ENCODE measurements around the gene TM2D3. TPM values are rescaled to one million over a fixed set of nuclear protein-coding genes. Genes with fewer than 3 reads are reported as not detected.

Gene TM2D3
- total RNA-seq, 1 experiment from 2014 or later: 34.7 TPM

- Histone ChIP-seq H3K4me3 (ENCODE audit: low read depth, low read length) (no peak overlapping the region), H3K4me1 (no peaks in the 10 kb centered on the region), H3K36me3 (ENCODE audit: control insufficient read depth, insufficient read depth, low read length) (no peaks in the 10 kb centered on the region), H3K27me3 (replicated peaks; ENCODE audit: control insufficient read depth, insufficient read depth, low read length) (no peaks in the 10 kb centered on the region), H3K9me3 (no peaks in the 10 kb centered on the region)
- Mint-ChIP-seq H3K36me3 (ENCODE audit: insufficient read depth, unreplicated experiment) (no peaks in the 10 kb centered on the region), H3K27ac (ENCODE audit: unreplicated experiment) (no peak overlapping the region), H3K9me3 (ENCODE audit: unreplicated experiment) (peaks cover 12% of the 10 kb centered on the region), H3K4me3 (ENCODE audit: unreplicated experiment) (no peak overlapping the region), H3K27me3 (ENCODE audit: insufficient read depth, unreplicated experiment) (no peaks in the 10 kb centered on the region), H3K4me1 (ENCODE audit: low read depth, unreplicated experiment) (peaks cover under 1% of the 10 kb centered on the region)
- ChIA-PET POLR2A (no interaction called here), CTCF (no interaction called here)
- DNase-seq: no peak
- TF ChIP-seq CTCF (IDR thresholded peaks at IDR 0.05; ENCODE audit: insufficient read depth in 1 of 2, low read depth in 1 of 2, low read length in 1 of 2, severe bottlenecking in 1 of 2, unreplicated experiment in 1 of 2): no peak
- BruUV-seq (replicated peaks): no TSS peak
- intact Hi-C loops (cut with micrococcal nuclease; ENCODE audit: unreplicated experiment): no loop called here
Measured at GRCh38 chr15:101621961-101622360, 30.2 kb downstream of the TM2D3 start.

- no peak overlapping the region for H3K4me3 Mint-ChIP-seq (ENCODE audit: unreplicated experiment)
- no peak overlapping the region for H3K27ac Mint-ChIP-seq (ENCODE audit: unreplicated experiment)
- peaks cover 7% of the 10 kb centered on the region; the same call in 1 of the 2 replicates for H3K4me1 ChIP-seq
- intact Hi-C loops (cut with micrococcal nuclease; ENCODE audit: unreplicated experiment): no loop called here
- H3K27me3 Mint-ChIP-seq (ENCODE audit: insufficient read depth, unreplicated experiment): no peaks in the 10 kb centered on the region
- CTCF ChIA-PET: no interaction called here
- TF ChIP-seq CTCF (IDR thresholded peaks at IDR 0.05; ENCODE audit: insufficient read depth in 1 of 2, low read depth in 1 of 2, low read length in 1 of 2, severe bottlenecking in 1 of 2, unreplicated experiment in 1 of 2): no peak
- no peaks in the 10 kb centered on the region for H3K27me3 ChIP-seq (replicated peaks; ENCODE audit: control insufficient read depth, insufficient read depth, low read length)
- H3K4me1 Mint-ChIP-seq (ENCODE audit: low read depth, unreplicated experiment): peaks cover 14% of the 10 kb centered on the region
- H3K9me3 ChIP-seq: no peaks in the 10 kb centered on the region
- peaks cover 4% of the 10 kb centered on the region for H3K36me3 Mint-ChIP-seq (ENCODE audit: insufficient read depth, unreplicated experiment)
- H3K36me3 ChIP-seq (ENCODE audit: control insufficient read depth, insufficient read depth, low read length): no peaks in the 10 kb centered on the region
- BruUV-seq (replicated peaks): no TSS peak
- peaks cover 12% of the 10 kb centered on the region for H3K9me3 Mint-ChIP-seq (ENCODE audit: unreplicated experiment)
- H3K4me3 ChIP-seq (ENCODE audit: low read depth, low read length): no peak overlapping the region
- POLR2A ChIA-PET: no interaction called here
- no peak for DNase-seq
Measured at GRCh38 chr15:101620671-101621070, 31.5 kb downstream of the TM2D3 start.

- BruUV-seq (replicated peaks): no TSS peak
- Histone ChIP-seq H3K4me3 (ENCODE audit: low read depth, low read length) (no peak overlapping the region), H3K27me3 (replicated peaks; ENCODE audit: control insufficient read depth, insufficient read depth, low read length) (no peaks in the 10 kb centered on the region), H3K4me1 (peaks cover 7% of the 10 kb centered on the region; the same call in 1 of the 2 replicates), H3K9me3 (no peaks in the 10 kb centered on the region), H3K36me3 (ENCODE audit: control insufficient read depth, insufficient read depth, low read length) (no peaks in the 10 kb centered on the region)
- Mint-ChIP-seq H3K4me1 (ENCODE audit: low read depth, unreplicated experiment) (peaks cover 14% of the 10 kb centered on the region), H3K4me3 (ENCODE audit: unreplicated experiment) (no peak overlapping the region), H3K36me3 (ENCODE audit: insufficient read depth, unreplicated experiment) (peaks cover 6% of the 10 kb centered on the region), H3K27me3 (ENCODE audit: insufficient read depth, unreplicated experiment) (no peaks in the 10 kb centered on the region), H3K27ac (ENCODE audit: unreplicated experiment) (no peak overlapping the region), H3K9me3 (ENCODE audit: unreplicated experiment) (peaks cover 12% of the 10 kb centered on the region)
- ChIA-PET CTCF (no interaction called here), POLR2A (no interaction called here)
- TF ChIP-seq CTCF (IDR thresholded peaks at IDR 0.05; ENCODE audit: insufficient read depth in 1 of 2, low read depth in 1 of 2, low read length in 1 of 2, severe bottlenecking in 1 of 2, unreplicated experiment in 1 of 2): no peak
- no peak for DNase-seq
- intact Hi-C loops (cut with micrococcal nuclease; ENCODE audit: unreplicated experiment): no loop called here
Measured at GRCh38 chr15:101619615-101619865, 32.6 kb downstream of the TM2D3 start.
